Left ventricle myocardium inferior (tissue), 1 donor: Measurements from ENCODE around the gene SELENOM. TPM values are rescaled to one million over a fixed set of nuclear protein-coding genes. Genes with fewer than 3 reads are reported as not detected.
"Not testable (repeated sequence)": the region's sequence is repeated elsewhere in the genome, so short reads cannot be mapped to it uniquely, and the experiment has no call there.

ENCODE experiments used
- DNase-seq: peaks from one replicate; pipeline ENCODE4 v3.0.0-alpha.2; 2020
- H3K27ac ChIP-seq: fragments of 200-600 bp; replicated peaks from 2 replicates; pipeline ENCODE4 v1.8.0; 2021
- H3K27me3 ChIP-seq: fragments of 200-600 bp; 2 replicates; pipeline ENCODE4 v1.8.0; 2021; ENCODE audit warnings: low read depth
- H3K36me3 ChIP-seq: fragments of 200-600 bp; 2 replicates; pipeline ENCODE4 v1.8.0; 2021
- H3K4me1 ChIP-seq: fragments of 200-600 bp; 2 replicates; pipeline ENCODE4 v1.8.0; 2021
- H3K4me3 ChIP-seq: fragments of 200-600 bp; 2 replicates; pipeline ENCODE4 v1.8.0; 2021; ENCODE audit warnings: mild to moderate bottlenecking, moderate library complexity
- H3K9me3 ChIP-seq: fragments of 200-600 bp; replicated peaks from 2 replicates; pipeline ENCODE4 v1.8.0; 2021
- CTCF ChIP-seq: fragments of 200-600 bp; IDR thresholded peaks from 2 replicates; pipeline ENCODE4 v1.8.0; 2021; ENCODE audit warnings: antibody characterized with exemption, mild to moderate bottlenecking, borderline replicate concordance
- intact Hi-C: fragments of 100-400 bp; cut with micrococcal nuclease; formaldehyde crosslinking; loops from one replicate; pipeline ENCODE4 v1.11.0; 2022
- total RNA-seq: library from RNA; stranded (reverse); fragmentation: NEBNext Ultra II Directional; extraction: Animal tissue kit (Norgen Biotek cat#: 25700); gene quantifications from one replicate; pipeline ENCODE4 v1.2.1, GENCODE V29; 2021
- donor health status: DM: no; HTN: yes; CAD: no; lungs with severe emphysema.

Gene SELENOM
- total RNA-seq, 1 donor from 2014 or later: 51.5 TPM

GRCh38 chr22:31068970-31069369 is 38.4 kb downstream of the SELENOM start:
- DNase-seq: no peak
- Histone ChIP-seq H3K4me1 (peaks cover 7% of the 10 kb centered on the region), H3K9me3 (no peaks in the 10 kb centered on the region), H3K4me3 (no peak overlapping the region), H3K27ac (no peak overlapping the region), H3K27me3 (no peaks in the 10 kb centered on the region), H3K36me3 (no peaks in the 10 kb centered on the region)
- intact Hi-C loops: no loop called here
- TF ChIP-seq CTCF: no peak

GRCh38 chr22:31064369-31064768 is 43.0 kb downstream of the SELENOM start:
- H3K4me3 ChIP-seq: no peak overlapping the region
- no peak overlapping the region for H3K27ac ChIP-seq
- TF ChIP-seq CTCF: no peak
- no peaks in the 10 kb centered on the region for H3K27me3 ChIP-seq
- H3K9me3 ChIP-seq: no peaks in the 10 kb centered on the region
- no peak for DNase-seq
- H3K4me1 ChIP-seq: no peaks in the 10 kb centered on the region
- intact Hi-C loops: no loop called here
- no peaks in the 10 kb centered on the region for H3K36me3 ChIP-seq

GRCh38 chr22:31062566-31063230 is 44.7 kb downstream of the SELENOM start:
- no peaks in the 10 kb centered on the region for H3K9me3 ChIP-seq
- TF ChIP-seq CTCF: no peak
- H3K36me3 ChIP-seq: no peaks in the 10 kb centered on the region
- H3K4me3 ChIP-seq: no peak overlapping the region
- H3K4me1 ChIP-seq: no peaks in the 10 kb centered on the region
- intact Hi-C loops: no loop called here
- H3K27ac ChIP-seq: no peak overlapping the region
- H3K27me3 ChIP-seq: no peaks in the 10 kb centered on the region
- no peak for DNase-seq

- H3K27me3 ChIP-seq, H3K36me3 ChIP-seq, DNase-seq, H3K9me3 ChIP-seq, intact Hi-C loops, H3K4me3 ChIP-seq, H3K27ac ChIP-seq: not testable (repeated sequence)
- peaks cover 13% of the 10 kb centered on the region for H3K4me1 ChIP-seq
These were observed 47.7 kb downstream of the SELENOM start for GRCh38 chr22:31059663-31060062.

GRCh38 chr22:31056986-31057599 is 50.3 kb downstream of the SELENOM start:
- Histone ChIP-seq H3K36me3 (no peaks in the 10 kb centered on the region), H3K9me3 (no peaks in the 10 kb centered on the region), H3K27ac (peak overlapping the region; percentile 80), H3K4me1 (peaks cover 27% of the 10 kb centered on the region), H3K27me3 (no peaks in the 10 kb centered on the region), H3K4me3 (no peak overlapping the region)
- no peak for TF ChIP-seq CTCF
- DNase-seq: no peak
- intact Hi-C loops: no loop called here

- no peak for TF ChIP-seq CTCF
- no peaks in the 10 kb centered on the region for H3K27me3 ChIP-seq
- no peaks in the 10 kb centered on the region for H3K36me3 ChIP-seq
- H3K9me3 ChIP-seq: no peaks in the 10 kb centered on the region
- no peak overlapping the region for H3K4me3 ChIP-seq
- H3K27ac ChIP-seq: peak overlapping the region; percentile 80
- peaks cover 35% of the 10 kb centered on the region for H3K4me1 ChIP-seq
- DNase-seq: peak; percentile 85
- intact Hi-C loops: no loop called here
These were observed 51.7 kb downstream of the SELENOM start for GRCh38 chr22:31055635-31056159.
